ENCODE results near the gene NDUFA11. TPM values are rescaled to one million over a fixed set of nuclear protein-coding genes. Genes with fewer than 3 reads are reported as not detected.

The NDUFA11 gene
- total RNA-seq, 1 experiment from 2014 or later: 169 TPM

DNA sequence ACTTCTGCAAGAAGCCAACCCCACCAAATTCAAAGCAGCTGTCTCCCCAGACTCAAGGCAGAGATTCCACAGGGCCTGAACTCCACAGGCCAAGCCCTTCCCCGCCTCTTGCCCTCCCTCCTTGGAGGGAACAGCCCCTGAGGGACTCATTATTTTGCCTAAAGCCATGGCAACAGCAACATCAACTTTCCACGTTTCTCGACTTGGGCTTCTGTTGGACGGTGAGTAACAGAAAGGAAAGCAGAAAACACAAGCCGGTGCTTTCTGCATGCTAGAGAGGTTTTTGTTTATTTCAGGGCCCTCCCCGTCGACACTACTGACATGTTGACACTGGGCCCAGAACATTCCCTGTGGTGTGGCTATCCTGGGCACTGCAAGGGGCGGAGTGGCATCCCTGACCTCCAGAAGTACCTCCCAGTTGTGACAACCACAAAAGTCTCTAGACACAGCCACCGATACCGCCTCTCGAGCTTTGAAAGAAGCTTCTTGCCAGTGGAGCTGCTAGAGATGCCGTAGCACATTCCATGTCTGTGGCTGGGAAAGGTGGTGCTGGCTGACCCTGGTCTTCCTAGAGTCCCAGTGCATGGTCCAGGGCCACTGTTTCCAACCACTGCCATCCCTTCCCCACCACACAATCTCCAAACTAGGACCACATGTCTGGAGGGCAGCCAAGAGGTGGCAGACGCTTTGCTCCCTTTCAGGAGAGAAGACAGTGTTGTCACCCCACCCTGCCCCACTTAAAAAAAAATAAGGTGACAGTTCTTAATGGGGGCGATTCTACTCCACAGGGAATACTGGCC is 23.3 kb upstream of the NDUFA11 start:
- Histone ChIP-seq H2AFZ (no peak overlapping the region), H3K36me3 (ENCODE audit: low read depth) (no peaks in the 10 kb centered on the region), H3K4me1 (replicated peaks; ENCODE audit: insufficient read depth) (no peaks in the 10 kb centered on the region), H3K27me3 (ENCODE audit: insufficient read depth, low read depth) (no peaks in the 10 kb centered on the region), H3K9me3 (ENCODE audit: insufficient read depth, low read depth) (no peaks in the 10 kb centered on the region), H3K4me2 (no peak overlapping the region), H3K9me2 (ENCODE audit: insufficient read depth) (no peaks in the 10 kb centered on the region), H4K20me1 (ENCODE audit: insufficient read depth) (no peaks in the 10 kb centered on the region), H3K79me2 (ENCODE audit: low read depth) (no peaks in the 10 kb centered on the region), H3F3A (ENCODE audit: insufficient read depth, low read depth) (no peaks in the 10 kb centered on the region), H3K27ac (no peak overlapping the region), H3K4me3 (no peak overlapping the region)
- intact Hi-C loops (cut with micrococcal nuclease; ENCODE audit: unreplicated experiment): no loop called here
- BruUV-seq (replicated peaks): no TSS peak
- DNase-seq: no peak
- ChIA-PET POLR2A (ENCODE audit: unreplicated experiment) (no interaction called here), CTCF (no interaction called here)
- TF ChIP-seq EZH2 (IDR thresholded peaks at IDR 0.05; ENCODE audit: low read depth): no peak
- TF ChIP-seq, protein P1, sequence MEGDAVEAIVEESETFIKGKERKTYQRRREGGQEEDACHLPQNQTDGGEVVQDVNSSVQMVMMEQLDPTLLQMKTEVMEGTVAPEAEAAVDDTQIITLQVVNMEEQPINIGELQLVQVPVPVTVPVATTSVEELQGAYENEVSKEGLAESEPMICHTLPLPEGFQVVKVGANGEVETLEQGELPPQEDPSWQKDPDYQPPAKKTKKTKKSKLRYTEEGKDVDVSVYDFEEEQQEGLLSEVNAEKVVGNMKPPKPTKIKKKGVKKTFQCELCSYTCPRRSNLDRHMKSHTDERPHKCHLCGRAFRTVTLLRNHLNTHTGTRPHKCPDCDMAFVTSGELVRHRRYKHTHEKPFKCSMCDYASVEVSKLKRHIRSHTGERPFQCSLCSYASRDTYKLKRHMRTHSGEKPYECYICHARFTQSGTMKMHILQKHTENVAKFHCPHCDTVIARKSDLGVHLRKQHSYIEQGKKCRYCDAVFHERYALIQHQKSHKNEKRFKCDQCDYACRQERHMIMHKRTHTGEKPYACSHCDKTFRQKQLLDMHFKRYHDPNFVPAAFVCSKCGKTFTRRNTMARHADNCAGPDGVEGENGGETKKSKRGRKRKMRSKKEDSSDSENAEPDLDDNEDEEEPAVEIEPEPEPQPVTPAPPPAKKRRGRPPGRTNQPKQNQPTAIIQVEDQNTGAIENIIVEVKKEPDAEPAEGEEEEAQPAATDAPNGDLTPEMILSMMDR (conservative IDR thresholded peaks at IDR 0.05): no peak

DNA sequence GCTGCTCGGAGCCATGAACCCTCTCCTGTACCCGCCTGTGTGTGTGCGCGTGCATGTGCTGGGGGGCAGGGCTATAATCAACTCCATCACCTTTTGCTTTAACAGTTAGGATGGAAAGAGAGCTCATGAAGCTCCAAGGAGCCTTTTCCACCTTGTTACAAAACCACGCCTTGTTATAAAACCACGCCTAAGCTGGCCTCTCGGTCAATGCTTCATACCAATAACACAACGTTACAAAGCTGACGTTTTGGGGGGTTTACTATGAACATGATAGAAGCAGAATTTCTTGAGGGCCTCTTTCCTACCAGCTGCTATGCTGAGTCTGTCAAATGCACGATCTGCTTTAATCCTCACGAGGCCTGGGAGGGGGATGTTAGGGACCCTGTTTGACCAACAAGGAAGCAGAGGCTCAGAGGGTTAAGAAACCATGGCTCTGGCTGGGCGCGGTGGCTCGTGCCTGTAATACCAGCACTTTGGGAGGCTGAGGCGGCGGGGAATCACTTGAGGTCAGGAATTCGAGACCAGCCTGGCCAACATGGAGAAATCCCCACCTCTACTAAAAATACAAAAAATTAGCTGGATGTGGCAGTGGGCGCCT is 22.3 kb upstream of the NDUFA11 start:
- no peaks in the 10 kb centered on the region for H3K4me1 ChIP-seq (replicated peaks; ENCODE audit: insufficient read depth)
- H3K4me2 ChIP-seq: no peak overlapping the region
- no peaks in the 10 kb centered on the region for H3K27me3 ChIP-seq (ENCODE audit: insufficient read depth, low read depth)
- H3K4me3 ChIP-seq: no peak overlapping the region
- H4K20me1 ChIP-seq (ENCODE audit: insufficient read depth): no peaks in the 10 kb centered on the region
- POLR2A ChIA-PET (ENCODE audit: unreplicated experiment): no interaction called here
- no TSS peak for BruUV-seq (replicated peaks)
- intact Hi-C loops (cut with micrococcal nuclease; ENCODE audit: unreplicated experiment): no loop called here
- no peak overlapping the region for H2AFZ ChIP-seq
- H3K27ac ChIP-seq: no peak overlapping the region
- H3K79me2 ChIP-seq (ENCODE audit: low read depth): no peaks in the 10 kb centered on the region
- no peaks in the 10 kb centered on the region for H3K9me3 ChIP-seq (ENCODE audit: insufficient read depth, low read depth)
- H3K9me2 ChIP-seq (ENCODE audit: insufficient read depth): no peaks in the 10 kb centered on the region
- H3F3A ChIP-seq (ENCODE audit: insufficient read depth, low read depth): no peaks in the 10 kb centered on the region
- no peak for DNase-seq
- no peaks in the 10 kb centered on the region for H3K36me3 ChIP-seq (ENCODE audit: low read depth)
- no peak for TF ChIP-seq EZH2 (IDR thresholded peaks at IDR 0.05; ENCODE audit: low read depth)
- TF ChIP-seq, protein P1 (conservative IDR thresholded peaks at IDR 0.05): no peak
- CTCF ChIA-PET: no interaction called here

DNA sequence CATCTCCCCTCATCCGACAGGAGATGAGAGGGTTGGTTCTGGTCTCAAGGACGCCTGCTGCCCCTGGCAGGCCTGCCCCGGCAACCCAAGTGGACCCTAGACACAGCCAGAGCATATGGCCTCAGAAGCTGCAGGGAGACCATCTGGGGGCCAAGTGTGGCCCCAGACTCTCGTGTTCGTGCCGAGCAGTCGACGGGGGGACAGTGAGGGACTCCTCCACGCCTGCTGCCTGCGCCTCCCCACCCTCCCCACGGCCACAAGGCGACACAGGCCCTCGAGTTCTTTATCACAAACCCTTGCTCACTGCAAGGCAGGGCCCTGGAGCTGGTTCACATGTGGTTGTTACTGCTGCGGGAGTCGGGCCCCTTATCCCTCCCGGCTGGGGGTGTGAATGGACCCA is 19.8 kb upstream of the NDUFA11 start:
- no peak for TF ChIP-seq EZH2 (IDR thresholded peaks at IDR 0.05; ENCODE audit: low read depth)
- TF ChIP-seq, protein P1 (conservative IDR thresholded peaks at IDR 0.05): no peak
- no peaks in the 10 kb centered on the region for H3K36me3 ChIP-seq (ENCODE audit: low read depth)

More for the DNA sequence above, 19.8 kb upstream of the NDUFA11 start:
- Histone ChIP-seq H3K4me1 (replicated peaks; ENCODE audit: insufficient read depth) (no peaks in the 10 kb centered on the region), H3K27ac (no peak overlapping the region), H3K4me3 (no peak overlapping the region), H4K20me1 (ENCODE audit: insufficient read depth) (no peaks in the 10 kb centered on the region), H3F3A (ENCODE audit: insufficient read depth, low read depth) (no peaks in the 10 kb centered on the region), H3K27me3 (ENCODE audit: insufficient read depth, low read depth) (no peaks in the 10 kb centered on the region), H3K9me2 (ENCODE audit: insufficient read depth) (no peaks in the 10 kb centered on the region), H3K79me2 (ENCODE audit: low read depth) (no peaks in the 10 kb centered on the region), H3K9me3 (ENCODE audit: insufficient read depth, low read depth) (no peaks in the 10 kb centered on the region), H3K4me2 (no peak overlapping the region), H2AFZ (no peak overlapping the region)
- no peak for DNase-seq
- intact Hi-C loops (cut with micrococcal nuclease; ENCODE audit: unreplicated experiment): no loop called here
- no TSS peak for BruUV-seq (replicated peaks)
- ChIA-PET CTCF (no interaction called here), POLR2A (ENCODE audit: unreplicated experiment) (no interaction called here)

Data from PC-9 (cell line).